SK-N-SH (cell line): ENCODE results near the gene HBP1.

Experiments used
- CTCF ChIP-seq: fragments of 200-600 bp; sonication (generic); IDR thresholded peaks from 2 replicates; pipeline ENCODE4 v1.6.1; 2017; ENCODE audit warnings: antibody characterized with exemption, mild to moderate bottlenecking, moderate library complexity
- EP300 ChIP-seq, 2 experiments: IDR thresholded peaks; 2 replicates each; pipeline versions ENCODE4 v1.4.0 to v1.6.1; 2012; ENCODE audit warnings: borderline replicate concordance in 1 of 2, low read depth in 1 of 2, low read length in 1 of 2
- EZH2phosphoT487 ChIP-seq: fragments of 200-600 bp; sonication (generic); IDR thresholded peaks from 2 replicates; pipeline ENCODE4 v1.6.1; 2017; ENCODE audit warnings: low read depth, mixed run types, mild to moderate bottlenecking, antibody characterized with exemption, moderate library complexity, borderline replicate concordance
- GABPA ChIP-seq: IDR thresholded peaks from 2 replicates; pipeline ENCODE4 v1.4.0; 2012; ENCODE audit warnings: low read depth, mild to moderate bottlenecking
- GATA2 ChIP-seq: sonication (generic); formaldehyde crosslinking; IDR thresholded peaks from 2 replicates; pipeline ENCODE4 v1.5.0; 2020; ENCODE audit warnings: mild to moderate bottlenecking, missing genetic modification reagents
- POLR2AphosphoS5 ChIP-seq: IDR thresholded peaks from 2 replicates; pipeline ENCODE4 v1.6.1; 2012; ENCODE audit warnings: low read depth, low read length
- RAD21 ChIP-seq: IDR thresholded peaks from 2 replicates; pipeline ENCODE4 v1.6.1; 2012; ENCODE audit warnings: mild to moderate bottlenecking, low read length
- REST ChIP-seq: IDR thresholded peaks from 2 replicates; pipeline ENCODE4 v1.6.1; 2012; ENCODE audit warnings: mild to moderate bottlenecking, low read depth, low read length, moderate library complexity
- USF1 ChIP-seq: IDR thresholded peaks from 2 replicates; pipeline ENCODE4 v1.4.0; 2012; ENCODE audit warnings: low read depth, borderline replicate concordance
- USF2 ChIP-seq: fragments of 150-350 bp; IDR thresholded peaks from 2 replicates; pipeline ENCODE4 v1.6.1; 2017; ENCODE audit warnings: antibody characterized with exemption, low read length, low read depth, borderline replicate concordance
- YY1 ChIP-seq: IDR thresholded peaks from 2 replicates; pipeline ENCODE4 v1.4.0; 2012; ENCODE audit warnings: low read depth, mild to moderate bottlenecking
- TF ChIP-seq, protein P1 (sequence below): IDR thresholded peaks from 2 replicates; pipeline ENCODE4; 2012

- no peak; the same call in 1 of the 2 replicates for TF ChIP-seq CTCF
- TF ChIP-seq USF2: peak; percentile 91
- peak; percentile 12 for TF ChIP-seq RAD21
- peak; percentile 69 to 75; a peak in 3 of 4 replicates for TF ChIP-seq EP300 (IDR thresholded peaks at IDR 0.05; ENCODE audit: borderline replicate concordance in 1 of 2, low read depth in 1 of 2, low read length in 1 of 2)
- no peak for TF ChIP-seq EZH2phosphoT487
- TF ChIP-seq YY1: peak; percentile 71; the same call in 1 of the 2 replicates
- TF ChIP-seq, protein P1, sequence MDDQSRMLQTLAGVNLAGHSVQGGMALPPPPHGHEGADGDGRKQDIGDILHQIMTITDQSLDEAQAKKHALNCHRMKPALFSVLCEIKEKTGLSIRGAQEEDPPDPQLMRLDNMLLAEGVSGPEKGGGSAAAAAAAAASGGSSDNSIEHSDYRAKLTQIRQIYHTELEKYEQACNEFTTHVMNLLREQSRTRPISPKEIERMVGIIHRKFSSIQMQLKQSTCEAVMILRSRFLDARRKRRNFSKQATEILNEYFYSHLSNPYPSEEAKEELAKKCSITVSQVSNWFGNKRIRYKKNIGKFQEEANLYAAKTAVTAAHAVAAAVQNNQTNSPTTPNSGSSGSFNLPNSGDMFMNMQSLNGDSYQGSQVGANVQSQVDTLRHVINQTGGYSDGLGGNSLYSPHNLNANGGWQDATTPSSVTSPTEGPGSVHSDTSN: peak; percentile 59
- TF ChIP-seq REST: no peak; the same call in 1 of the 2 replicates
- TF ChIP-seq POLR2AphosphoS5: peak; percentile 91
- no peak for TF ChIP-seq GATA2 (CRISPR knock-in tag)
- TF ChIP-seq USF1: peak; percentile 99
- TF ChIP-seq GABPA: no peak
These were observed 582 bp downstream of the HBP1 start for GRCh38 chr7:107169120-107170050.
